ENCODE data around the gene FAM107B.

Gene FAM107B

GRCh38 chr10:14624600-14624999 lies 150.1 kb downstream of the FAM107B start:
- no peak for ATAC-seq
- no peak for TF ChIP-seq TSHZ2 (CRISPR knock-in tag; IDR thresholded peaks at IDR 0.05)
- TF ChIP-seq CSDC2 (CRISPR knock-in tag; IDR thresholded peaks at IDR 0.05) = no peak
- no peak for TF ChIP-seq ZNF565 (CRISPR knock-in tag; conservative IDR thresholded peaks at IDR 0.05; ENCODE audit: low read depth)
- TF ChIP-seq ZC3H10 (CRISPR knock-in tag; IDR thresholded peaks at IDR 0.05) = no peak
- TF ChIP-seq RARB (CRISPR knock-in tag; IDR thresholded peaks at IDR 0.05) = no peak
- TF ChIP-seq BACH2 (CRISPR knock-in tag; IDR thresholded peaks at IDR 0.05; ENCODE audit: borderline replicate concordance) = no peak
- no peak for TF ChIP-seq SNAI2 (CRISPR knock-in tag; IDR thresholded peaks at IDR 0.05)
- no peak for TF ChIP-seq PATZ1 (CRISPR knock-in tag; IDR thresholded peaks at IDR 0.05; ENCODE audit: borderline replicate concordance)

- TF ChIP-seq TSHZ2 (CRISPR knock-in tag; IDR thresholded peaks at IDR 0.05) (no peak), CREB5 (CRISPR knock-in tag; IDR thresholded peaks at IDR 0.05; ENCODE audit: low read depth) (no peak), PATZ1 (CRISPR knock-in tag; IDR thresholded peaks at IDR 0.05; ENCODE audit: borderline replicate concordance) (no peak), ZNF565 (CRISPR knock-in tag; conservative IDR thresholded peaks at IDR 0.05; ENCODE audit: low read depth) (no peak), TOX (CRISPR knock-in tag; IDR thresholded peaks at IDR 0.05; ENCODE audit: borderline replicate concordance) (no peak)
These were observed 150.8 kb downstream of the FAM107B start for GRCh38 chr10:14623931-14624330.

GRCh38 chr10:14621037-14621436 lies 153.7 kb downstream of the FAM107B start:
- ATAC-seq = no peak
- TF ChIP-seq ISL1 (CRISPR knock-in tag; IDR thresholded peaks at IDR 0.05) (no peak), PPARA (CRISPR knock-in tag; IDR thresholded peaks at IDR 0.05; ENCODE audit: borderline replicate concordance) (no peak), ZNF8 (CRISPR knock-in tag; IDR thresholded peaks at IDR 0.05) (no peak), TSHZ2 (CRISPR knock-in tag; IDR thresholded peaks at IDR 0.05) (no peak), ZNF70 (CRISPR knock-in tag; IDR thresholded peaks at IDR 0.05) (no peak), CSDC2 (CRISPR knock-in tag; IDR thresholded peaks at IDR 0.05) (no peak), ZNF565 (CRISPR knock-in tag; conservative IDR thresholded peaks at IDR 0.05; ENCODE audit: low read depth) (no peak), PATZ1 (CRISPR knock-in tag; IDR thresholded peaks at IDR 0.05; ENCODE audit: borderline replicate concordance) (no peak), CSRNP3 (CRISPR knock-in tag; IDR thresholded peaks at IDR 0.05) (no peak), POU6F1 (CRISPR knock-in tag; IDR thresholded peaks at IDR 0.05; ENCODE audit: borderline replicate concordance, low read depth) (no peak), ARNTL (CRISPR knock-in tag; IDR thresholded peaks at IDR 0.05; ENCODE audit: borderline replicate concordance, low read depth) (no peak)

More at GRCh38 chr10:14623931-14624330, 150.8 kb downstream of the FAM107B start:
- no peak for ATAC-seq

Measured in SK-N-SH treated with all-trans-retinoic acid at 6 μM for 48 hours (cell line).